ENCODE measurements around the gene NOVA2.
"Not testable (repeated sequence)": the region's sequence is repeated elsewhere in the genome, so short reads cannot be mapped to it uniquely, and the experiment has no call there.

The NOVA2 gene

GRCh38 chr19:45897261-45897812 is 76.3 kb downstream of the NOVA2 start:
- no peak for DNase-seq (ENCODE audit: low read depth in 2 of 3, low spot score in 2 of 3)

- not testable (repeated sequence) for DNase-seq (ENCODE audit: low read depth in 2 of 3, low spot score in 2 of 3)
Measured at GRCh38 chr19:45895983-45896599, 77.6 kb downstream of the NOVA2 start.

GRCh38 chr19:45895519-45895972 is 78.1 kb downstream of the NOVA2 start:
- DNase-seq (ENCODE audit: low read depth in 2 of 3, low spot score in 2 of 3), result no peak

GRCh38 chr19:45890877-45891276 is 82.8 kb downstream of the NOVA2 start:
- no peak for DNase-seq (ENCODE audit: low read depth in 2 of 3, low spot score in 2 of 3)

- DNase-seq (ENCODE audit: low read depth in 2 of 3, low spot score in 2 of 3), result no peak
Measured at GRCh38 chr19:45889210-45889885, 84.3 kb downstream of the NOVA2 start.

GRCh38 chr19:45887200-45887710 is 86.4 kb downstream of the NOVA2 start:
- DNase-seq (ENCODE audit: low read depth in 2 of 3, low spot score in 2 of 3), result no peak

GRCh38 chr19:45886427-45887199 is 87.1 kb downstream of the NOVA2 start:
- peak; percentile 69 to 75 (median 72) for DNase-seq (ENCODE audit: low read depth in 2 of 3, low spot score in 2 of 3)

- DNase-seq (ENCODE audit: low read depth in 2 of 3, low spot score in 2 of 3), result peak; percentile 69 to 72 (median 69)
Measured at GRCh38 chr19:45885556-45886426, 87.9 kb downstream of the NOVA2 start, which contains the start of gene IRF2BP1. TSS of gene IRF2BP1 (minus strand) at chr19:45886141. CDS start at chr19:45885774, 367 bp downstream.

- DNase-seq (ENCODE audit: low read depth in 2 of 3, low spot score in 2 of 3), result no peak
Measured at GRCh38 chr19:45884682-45885555, 88.7 kb downstream of the NOVA2 start.

- DNase-seq (ENCODE audit: low read depth in 2 of 3, low spot score in 2 of 3), result no peak
Measured at GRCh38 chr19:45883881-45884681, 89.6 kb downstream of the NOVA2 start.
